Uterus (tissue), 4 donors: ENCODE measurements around the gene PRXL2C. TPM values are rescaled to one million over a fixed set of nuclear protein-coding genes. Genes with fewer than 3 reads are reported as not detected.
A peak's percentile ranks its signal among the peaks of the same experiment; 100 is the strongest.
"Not testable (repeated sequence)": the region's sequence is repeated elsewhere in the genome, so short reads cannot be mapped to it uniquely, and the experiment has no call there.

ENCODE experiments used
- DNase-seq, 2 donors: peaks; one replicate each; pipeline ENCODE4 v3.0.0-alpha.2; 2019 to 2020
- H3K27ac ChIP-seq, 2 donors: fragments of 200-600 bp; sonication (generic); 1 replicate in 1 of 2; 2 replicates in 1 of 2; pipeline ENCODE4 v1.5.1; 2016 to 2018
- H3K27me3 ChIP-seq, 2 donors: fragments of 200-600 bp; sonication (generic); one replicate each; pipeline ENCODE4 v1.5.1; 2018 to 2019; ENCODE audit warnings: control low read depth in 1 of 2
- H3K36me3 ChIP-seq, 2 donors: fragments of 200-600 bp; sonication (generic); one replicate each; pipeline ENCODE4 v1.5.1; 2019; ENCODE audit warnings: control low read depth in 1 of 2
- H3K4me1 ChIP-seq, 2 donors: fragments of 200-600 bp; sonication (generic); one replicate each; pipeline ENCODE4 v1.5.1; 2018 to 2019; ENCODE audit warnings: control low read depth in 1 of 2
- H3K4me3 ChIP-seq, 2 donors: fragments of 200-600 bp; sonication (generic); 1 replicate in 1 of 2; 2 replicates in 1 of 2; pipeline ENCODE4 v1.5.1; 2018 to 2019; ENCODE audit warnings: mild to moderate bottlenecking in 1 of 2
- H3K9me3 ChIP-seq, 2 donors: fragments of 200-600 bp; sonication (generic); one replicate each; pipeline ENCODE4 v1.5.1; 2019; ENCODE audit warnings: control low read depth in 1 of 2
- POLR2A ChIP-seq, 2 donors: fragments of 450-650 bp; IDR thresholded peaks; one replicate each; pipeline ENCODE4 v1.6.1; 2016; ENCODE audit warnings: antibody characterized with exemption in 2 of 2, mild to moderate bottlenecking in 1 of 2, moderate library complexity in 1 of 2
- intact Hi-C: fragments of 100-400 bp; cut with DNase I; formaldehyde crosslinking; loops from one replicate; pipeline ENCODE4 v1.15.1; 2023; ENCODE audit warnings: low total_unique reads
- total RNA-seq, 4 donors: library from RNA; depleted of rRNA in 3 of 4; stranded (reverse); fragments of >200 nt in 3 of 4; gene quantifications; one replicate each; pipeline versions ENCODE4 v1.1.0 to v1.2.4, GENCODE V29; 2014 to 2023
- TF ChIP-seq, protein P1 (sequence below), 4 experiments: fragments of 200-600 bp in 2 of 4; fragments of 450-650 bp in 2 of 4; sonication (generic) in 2 of 4; IDR thresholded peaks; one replicate each; pipeline ENCODE4 v1.5.1; 2016 to 2019; ENCODE audit warnings: antibody characterized with exemption in 4 of 4, mild to moderate bottlenecking in 2 of 4, moderate library complexity in 1 of 4
- donor health status: DM: yes; HTN: yes; CAD: no.

Gene PRXL2C
- total RNA-seq, 4 donors from 2014 or later = 8.5 to 24.7 (median 19.8) TPM

DNA sequence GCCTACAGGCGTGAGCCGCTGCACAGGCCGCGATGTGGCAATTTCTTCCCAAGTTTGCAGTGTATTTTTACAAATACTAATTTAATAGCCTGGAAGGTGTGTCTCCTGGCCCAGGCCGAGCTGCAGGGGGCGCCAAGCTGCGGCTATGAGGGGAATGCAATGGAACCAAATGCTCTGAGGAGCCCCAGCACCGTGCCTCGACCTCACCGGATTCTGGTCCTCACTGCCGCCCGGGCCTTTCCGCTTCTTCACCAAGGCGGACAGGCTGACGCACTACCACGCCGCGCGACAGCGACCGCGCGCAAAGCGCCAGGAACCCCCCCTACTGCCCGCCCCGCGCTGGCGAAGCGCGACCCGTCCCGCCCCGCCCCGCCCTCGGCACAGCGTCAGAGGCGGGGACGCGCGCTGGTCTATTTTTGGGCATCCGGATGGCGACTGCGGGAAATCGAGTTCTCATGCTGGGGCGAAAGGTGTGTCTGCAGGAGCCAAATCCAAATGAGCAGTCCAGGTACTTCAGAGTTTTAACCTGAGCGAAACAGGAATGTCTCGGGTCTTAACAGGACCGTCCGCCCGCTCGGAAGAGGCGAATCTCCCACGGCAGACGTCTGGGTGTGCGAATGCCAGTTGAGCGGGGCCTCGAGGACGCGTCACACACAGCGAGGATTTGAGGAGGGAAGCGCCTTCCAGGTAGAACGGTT lies 31.7 kb upstream of the PRXL2C start:
- peaks cover 0 to 5% of the 10 kb centered on the region in 2 donors for H3K9me3 ChIP-seq
- no peaks in the 10 kb centered on the region for H3K4me1 ChIP-seq
- no peaks in the 10 kb centered on the region for H3K27me3 ChIP-seq
- H3K36me3 ChIP-seq = no peaks in the 10 kb centered on the region
- H3K27ac ChIP-seq = peak overlapping the region; percentile 67 to 73
- peak; percentile 74 to 78 for DNase-seq
- intact Hi-C loops = no loop called here
- peak overlapping the region; percentile 38 to 42 for H3K4me3 ChIP-seq
- no peak for TF ChIP-seq POLR2A (IDR thresholded peaks at IDR 0.05)
- TF ChIP-seq, protein P1, sequence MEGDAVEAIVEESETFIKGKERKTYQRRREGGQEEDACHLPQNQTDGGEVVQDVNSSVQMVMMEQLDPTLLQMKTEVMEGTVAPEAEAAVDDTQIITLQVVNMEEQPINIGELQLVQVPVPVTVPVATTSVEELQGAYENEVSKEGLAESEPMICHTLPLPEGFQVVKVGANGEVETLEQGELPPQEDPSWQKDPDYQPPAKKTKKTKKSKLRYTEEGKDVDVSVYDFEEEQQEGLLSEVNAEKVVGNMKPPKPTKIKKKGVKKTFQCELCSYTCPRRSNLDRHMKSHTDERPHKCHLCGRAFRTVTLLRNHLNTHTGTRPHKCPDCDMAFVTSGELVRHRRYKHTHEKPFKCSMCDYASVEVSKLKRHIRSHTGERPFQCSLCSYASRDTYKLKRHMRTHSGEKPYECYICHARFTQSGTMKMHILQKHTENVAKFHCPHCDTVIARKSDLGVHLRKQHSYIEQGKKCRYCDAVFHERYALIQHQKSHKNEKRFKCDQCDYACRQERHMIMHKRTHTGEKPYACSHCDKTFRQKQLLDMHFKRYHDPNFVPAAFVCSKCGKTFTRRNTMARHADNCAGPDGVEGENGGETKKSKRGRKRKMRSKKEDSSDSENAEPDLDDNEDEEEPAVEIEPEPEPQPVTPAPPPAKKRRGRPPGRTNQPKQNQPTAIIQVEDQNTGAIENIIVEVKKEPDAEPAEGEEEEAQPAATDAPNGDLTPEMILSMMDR (IDR thresholded peaks at IDR 0.05) = peak; percentile 48 to 68 (median 54)

DNA sequence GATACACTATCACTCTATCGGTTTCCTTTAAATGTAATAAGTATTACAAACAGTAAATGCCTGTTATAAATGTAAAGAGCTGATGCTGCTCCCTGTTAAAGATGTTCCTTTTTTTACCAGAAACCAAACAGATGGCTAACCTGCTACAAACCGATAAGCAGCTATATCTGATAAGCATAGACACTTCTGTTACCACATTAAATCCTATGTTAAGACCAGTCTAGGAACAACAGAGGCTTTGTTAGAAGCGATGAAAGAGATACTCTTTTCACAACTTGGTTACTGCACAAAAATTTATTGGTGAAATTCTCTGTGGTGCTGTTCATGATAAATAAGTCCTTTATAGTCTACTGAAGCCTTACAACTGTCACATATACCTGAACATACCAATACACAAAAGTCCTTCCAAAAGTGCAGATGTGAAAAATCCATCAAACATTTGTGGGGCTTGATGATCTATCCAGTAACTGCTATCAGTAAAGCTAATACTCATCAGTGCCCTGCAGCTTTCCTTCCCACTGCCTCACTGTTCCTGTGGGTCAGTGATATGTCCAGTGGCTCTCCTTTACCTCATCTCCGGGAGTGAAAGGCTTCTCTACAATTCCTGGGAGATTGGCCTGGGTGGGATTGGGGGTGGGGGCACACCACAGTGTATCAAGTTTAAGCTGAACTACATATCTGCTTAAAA lies 25.8 kb upstream of the PRXL2C start:
- no peak overlapping the region for H3K4me3 ChIP-seq
- intact Hi-C loops = no loop called here
- no peak for TF ChIP-seq POLR2A (IDR thresholded peaks at IDR 0.05)
- TF ChIP-seq, protein P1 (IDR thresholded peaks at IDR 0.05) = no peak
- no peaks in the 10 kb centered on the region for H3K27me3 ChIP-seq
- H3K4me1 ChIP-seq = no peaks in the 10 kb centered on the region
- no peaks in the 10 kb centered on the region for H3K9me3 ChIP-seq
- DNase-seq = no peak
- H3K36me3 ChIP-seq = no peaks in the 10 kb centered on the region
- H3K27ac ChIP-seq = no peak overlapping the region

DNA sequence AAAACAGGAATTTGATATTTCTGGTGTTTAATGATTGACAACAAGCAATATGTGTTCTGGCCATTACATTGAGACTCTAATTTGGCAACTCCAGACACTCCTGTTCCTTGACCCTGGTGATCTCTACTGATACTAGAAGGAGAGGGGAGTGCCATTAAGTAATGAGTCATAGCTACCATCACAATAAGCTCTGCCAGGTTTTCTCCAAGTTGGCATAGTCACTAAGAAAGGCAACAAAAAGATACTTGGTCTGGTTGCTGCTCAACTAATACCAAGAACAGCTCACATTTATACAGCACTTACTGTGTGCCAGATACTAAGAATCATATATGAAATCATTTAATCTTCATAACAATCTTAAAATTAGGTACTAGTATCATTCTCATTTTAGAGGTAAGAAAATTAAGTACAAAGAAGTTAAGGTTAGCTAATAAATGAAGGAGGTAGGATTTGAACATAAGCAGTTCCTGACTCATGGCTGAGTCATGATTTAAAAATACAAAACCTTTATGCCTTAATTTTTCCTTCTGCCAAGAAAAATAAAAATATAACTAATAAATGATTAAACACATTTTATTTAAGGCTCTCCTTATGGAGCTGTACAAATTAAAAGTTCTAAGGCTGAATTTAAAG lies 19.9 kb upstream of the PRXL2C start:
- Histone ChIP-seq H3K4me3 (no peak overlapping the region), H3K36me3 (no peaks in the 10 kb centered on the region), H3K27ac (no peak overlapping the region), H3K27me3 (no peaks in the 10 kb centered on the region), H3K9me3 (no peaks in the 10 kb centered on the region), H3K4me1 (no peaks in the 10 kb centered on the region)
- intact Hi-C loops = no loop called here
- DNase-seq = no peak
- TF ChIP-seq, protein P1 (IDR thresholded peaks at IDR 0.05) = no peak
- TF ChIP-seq POLR2A (IDR thresholded peaks at IDR 0.05) = no peak

DNA sequence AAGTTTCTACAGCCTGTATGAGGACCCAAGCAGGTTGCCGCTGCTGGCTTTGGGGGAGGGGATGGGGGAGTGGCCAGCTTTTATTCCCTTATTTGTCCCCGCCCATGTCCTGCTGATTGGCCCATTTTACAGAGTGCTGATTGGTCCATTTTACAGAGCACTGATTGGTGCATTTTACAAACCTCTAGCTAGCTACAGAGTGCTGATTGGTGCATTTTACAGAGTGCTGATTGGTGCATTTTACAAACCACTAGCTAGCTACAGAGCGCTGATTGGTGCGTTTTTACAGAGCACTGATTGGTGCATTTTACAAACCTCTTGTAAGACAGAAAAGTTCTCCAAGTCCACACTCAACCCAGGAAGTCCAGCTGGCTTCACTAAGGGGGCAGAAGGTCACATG lies 18.7 kb upstream of the PRXL2C start:
- DNase-seq, H3K27ac ChIP-seq, H3K4me1 ChIP-seq, intact Hi-C loops, H3K9me3 ChIP-seq, H3K27me3 ChIP-seq, H3K4me3 ChIP-seq, H3K36me3 ChIP-seq: not testable (repeated sequence)

DNA sequence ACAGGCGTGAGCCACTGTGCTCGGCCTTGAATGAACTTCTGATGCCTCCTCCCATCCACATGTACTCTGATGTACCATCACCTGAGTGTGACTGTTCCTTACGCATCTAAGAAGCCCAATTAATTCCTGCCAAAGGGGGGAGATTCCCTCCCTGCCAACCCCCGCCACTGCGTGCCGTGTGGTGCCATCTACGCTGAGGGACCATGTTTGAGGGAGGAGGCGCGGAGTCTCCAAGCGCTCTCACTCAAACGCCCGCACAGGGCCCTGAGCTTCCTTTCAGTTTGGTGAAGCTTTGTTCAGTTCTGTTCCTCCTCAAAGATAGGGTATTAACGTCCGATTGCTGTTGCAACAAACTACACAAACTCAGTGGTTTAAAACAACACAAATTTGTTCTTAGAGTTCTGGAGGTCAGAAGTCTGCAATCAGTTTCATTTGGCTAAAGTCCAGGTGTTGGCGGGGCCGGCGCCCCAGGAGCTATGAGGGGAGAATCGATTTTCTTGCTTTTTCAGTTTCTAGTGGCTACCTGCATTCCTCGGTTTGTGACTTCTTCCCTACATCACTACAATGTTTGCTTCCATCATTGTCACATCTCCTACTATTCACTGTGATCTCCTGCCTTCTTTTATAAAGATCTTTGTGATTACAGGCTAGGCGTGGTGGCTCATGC lies 13.9 kb upstream of the PRXL2C start:
- H3K36me3 ChIP-seq = no peaks in the 10 kb centered on the region
- no peaks in the 10 kb centered on the region for H3K9me3 ChIP-seq
- H3K4me1 ChIP-seq = no peaks in the 10 kb centered on the region
- no peak overlapping the region for H3K27ac ChIP-seq
- TF ChIP-seq POLR2A (IDR thresholded peaks at IDR 0.05) = no peak
- TF ChIP-seq, protein P1 (IDR thresholded peaks at IDR 0.05) = no peak
- no peak for DNase-seq
- intact Hi-C loops = loop anchor here (10.0 kb wide), 1 partner anchor 344 kb away; no protein-coding TSS in a partner anchor
- H3K27me3 ChIP-seq = no peaks in the 10 kb centered on the region
- no peak overlapping the region for H3K4me3 ChIP-seq
